GM21360 (cell line): ENCODE measurements around the gene CFAP97D2.
"Not testable (repeated sequence)": the region's sequence is repeated elsewhere in the genome, so short reads cannot be mapped to it uniquely, and the experiment has no call there.

Source experiments
- ATAC-seq: cut with Tn5 transposase; IDR thresholded peaks from one replicate; pipeline ENCODE4 v1.9.1; 2021; ENCODE audit warnings: mild to moderate bottlenecking, moderate library complexity; ENCODE audit not compliant: unreplicated experiment

Gene CFAP97D2

GRCh38 chr13:114198556-114198955 is 19.5 kb downstream of the CFAP97D2 start:
- ATAC-seq = no peak

- ATAC-seq = not testable (repeated sequence)
These were observed 20.5 kb downstream of the CFAP97D2 start for GRCh38 chr13:114199526-114199925.

GRCh38 chr13:114199954-114200353 is 20.9 kb downstream of the CFAP97D2 start:
- ATAC-seq = no peak

GRCh38 chr13:114200399-114200911 is 21.4 kb downstream of the CFAP97D2 start:
- no peak for ATAC-seq

GRCh38 chr13:114202581-114202980 is 23.5 kb downstream of the CFAP97D2 start:
- ATAC-seq = no peak

GRCh38 chr13:114203536-114203935 is 24.5 kb downstream of the CFAP97D2 start:
- ATAC-seq = no peak

GRCh38 chr13:114204894-114205293 is 25.8 kb downstream of the CFAP97D2 start:
- no peak for ATAC-seq

GRCh38 chr13:114208134-114208533 is 29.1 kb downstream of the CFAP97D2 start:
- ATAC-seq = no peak

GRCh38 chr13:114211446-114212157 is 32.5 kb downstream of the CFAP97D2 start:
- no peak for ATAC-seq

- ATAC-seq = no peak
These were observed 33.1 kb downstream of the CFAP97D2 start for GRCh38 chr13:114212158-114212495.

GRCh38 chr13:114213980-114214379 is 34.9 kb downstream of the CFAP97D2 start:
- no peak for ATAC-seq

GRCh38 chr13:114219392-114219791 is 40.3 kb downstream of the CFAP97D2 start:
- no peak for ATAC-seq

GRCh38 chr13:114222461-114222968 is 43.5 kb downstream of the CFAP97D2 start:
- ATAC-seq = no peak

- ATAC-seq = no peak
These were observed 45.1 kb downstream of the CFAP97D2 start for GRCh38 chr13:114224201-114224600.

- no peak for ATAC-seq
These were observed 46.6 kb downstream of the CFAP97D2 start for GRCh38 chr13:114225610-114226009.

GRCh38 chr13:114226088-114226487 is 47.0 kb downstream of the CFAP97D2 start:
- ATAC-seq = no peak

- peak; percentile 80 for ATAC-seq
These were observed 47.8 kb downstream of the CFAP97D2 start for GRCh38 chr13:114226699-114227323.

GRCh38 chr13:114227528-114227927 is 48.5 kb downstream of the CFAP97D2 start:
- ATAC-seq = no peak

GRCh38 chr13:114228176-114228575 is 49.1 kb downstream of the CFAP97D2 start:
- no peak for ATAC-seq

GRCh38 chr13:114229506-114229905 is 50.4 kb downstream of the CFAP97D2 start:
- no peak for ATAC-seq

- no peak for ATAC-seq
These were observed 51.1 kb downstream of the CFAP97D2 start for GRCh38 chr13:114230117-114230516.

GRCh38 chr13:114230575-114230974 is 51.5 kb downstream of the CFAP97D2 start:
- ATAC-seq = no peak
